Measurements from ENCODE around the gene ARSB.

Gene ARSB

GRCh38 chr5:78778538-78778937 is 206.6 kb downstream of the ARSB start:
- H3K27ac ChIP-seq (replicated peaks) = no peak overlapping the region

GRCh38 chr5:78777901-78778300 is 207.2 kb downstream of the ARSB start:
- no peak for TF ChIP-seq POLR2AphosphoS5 (IDR thresholded peaks at IDR 0.05; ENCODE audit: low read depth)
- no peak for TF ChIP-seq REST (IDR thresholded peaks at IDR 0.05; ENCODE audit: insufficient replicate concordance, low read depth)
- TF ChIP-seq GABPA (IDR thresholded peaks at IDR 0.05; ENCODE audit: low read depth) = no peak
- TF ChIP-seq CTCF (IDR thresholded peaks at IDR 0.05; ENCODE audit: insufficient read depth, low read length) = no peak
- TF ChIP-seq SPI1 (IDR thresholded peaks at IDR 0.05; ENCODE audit: borderline replicate concordance, low read depth) = no peak
- H3K27ac ChIP-seq (replicated peaks) = no peak overlapping the region
- no peaks in the 10 kb centered on the region for H3K27me3 ChIP-seq (ENCODE audit: insufficient read depth, poor library complexity, severe bottlenecking)
- DNase-seq (ENCODE audit: low read depth in 1 of 2, low spot score in 1 of 2) = no peak
- H3K4me3 ChIP-seq (replicated peaks; ENCODE audit: insufficient read depth, low read length) = no peak overlapping the region

More at GRCh38 chr5:78778538-78778937, 206.6 kb downstream of the ARSB start:
- TF ChIP-seq POLR2AphosphoS5 (IDR thresholded peaks at IDR 0.05; ENCODE audit: low read depth) = no peak
- no peak for TF ChIP-seq CTCF (IDR thresholded peaks at IDR 0.05; ENCODE audit: insufficient read depth, low read length)
- TF ChIP-seq REST (IDR thresholded peaks at IDR 0.05; ENCODE audit: insufficient replicate concordance, low read depth) = no peak
- TF ChIP-seq GABPA (IDR thresholded peaks at IDR 0.05; ENCODE audit: low read depth) = no peak
- no peak for TF ChIP-seq SPI1 (IDR thresholded peaks at IDR 0.05; ENCODE audit: borderline replicate concordance, low read depth)
- DNase-seq (ENCODE audit: low read depth in 1 of 2, low spot score in 1 of 2) = no peak
- Histone ChIP-seq H3K27me3 (ENCODE audit: insufficient read depth, poor library complexity, severe bottlenecking) (no peaks in the 10 kb centered on the region), H3K4me3 (replicated peaks; ENCODE audit: insufficient read depth, low read length) (no peak overlapping the region)

- no peak overlapping the region for H3K4me3 ChIP-seq (replicated peaks; ENCODE audit: insufficient read depth, low read length)
- H3K27ac ChIP-seq (replicated peaks) = no peak overlapping the region
- DNase-seq (ENCODE audit: low read depth in 1 of 2, low spot score in 1 of 2) = no peak
- H3K27me3 ChIP-seq (ENCODE audit: insufficient read depth, poor library complexity, severe bottlenecking) = no peaks in the 10 kb centered on the region
- TF ChIP-seq GABPA (IDR thresholded peaks at IDR 0.05; ENCODE audit: low read depth) (no peak), REST (IDR thresholded peaks at IDR 0.05; ENCODE audit: insufficient replicate concordance, low read depth) (no peak), SPI1 (IDR thresholded peaks at IDR 0.05; ENCODE audit: borderline replicate concordance, low read depth) (no peak), POLR2AphosphoS5 (IDR thresholded peaks at IDR 0.05; ENCODE audit: low read depth) (no peak), CTCF (IDR thresholded peaks at IDR 0.05; ENCODE audit: insufficient read depth, low read length) (no peak)
These were observed 208.5 kb downstream of the ARSB start for GRCh38 chr5:78776637-78777036.
